K562 (cell line): ENCODE results near the gene KDM2A. TPM values are rescaled to one million over a fixed set of nuclear protein-coding genes. Genes with fewer than 3 reads are reported as not detected.

Experiments
- ARHGAP35 ChIP-seq: fragments of 450-650 bp; IDR thresholded peaks from 2 replicates; pipeline ENCODE4 v1.6.1; 2018; ENCODE audit not compliant: partially characterized antibody
- BRCA1 ChIP-seq, 2 experiments: fragments of 450-650 bp in 1 of 2; sonication (generic) in 1 of 2; formaldehyde crosslinking in 1 of 2; IDR thresholded peaks; 2 replicates each; pipeline versions ENCODE4 v1.5.0 to v1.6.1; 2017 to 2020; ENCODE audit warnings: mild to moderate bottlenecking in 1 of 2, missing genetic modification reagents in 1 of 2
- DPF2 ChIP-seq: fragments of 450-650 bp; IDR thresholded peaks from 2 replicates; pipeline ENCODE4 v1.6.1; 2016
- GTF2A2 ChIP-seq: IDR thresholded peaks from 2 replicates; pipeline ENCODE4 v1.6.1; 2016; ENCODE audit warnings: mild to moderate bottlenecking, missing genetic modification characterization, missing compliant biosample characterization
- HIVEP1 ChIP-seq: fragments of 250-450 bp; sonication (Bioruptor Pico); IDR thresholded peaks from 2 replicates; pipeline ENCODE4 v1.4.0; 2020; ENCODE audit warnings: mild to moderate bottlenecking
- HNRNPK ChIP-seq: fragments of 200-400 bp; formaldehyde crosslinking; IDR thresholded peaks from one replicate; pipeline ENCODE4 v1.6.1; 2018; ENCODE audit warnings: mild to moderate bottlenecking, low read depth, low read length; ENCODE audit not compliant: poor library complexity, severe bottlenecking
- JUND ChIP-seq, 2 experiments: IDR thresholded peaks; 2 replicates in 1 of 2; 3 replicates in 1 of 2; pipeline ENCODE4 v1.6.1; 2011; ENCODE audit warnings: borderline replicate concordance in 2 of 2, low read depth in 2 of 2, low read length in 2 of 2, improper control_type of control experiment in 1 of 2, missing biosample characterization in 1 of 2, missing genetic modification characterization in 1 of 2, missing genetic modification reagents in 1 of 2
- KAT8 ChIP-seq: fragments of 450-650 bp; IDR thresholded peaks from 2 replicates; pipeline ENCODE4 v1.6.1; 2016; ENCODE audit warnings: low read depth, mild to moderate bottlenecking
- KLF6 ChIP-seq: fragments of 250-450 bp; sonication (Bioruptor Pico); IDR thresholded peaks from 2 replicates; pipeline ENCODE4 v1.4.0; 2020; ENCODE audit warnings: mild to moderate bottlenecking, moderate library complexity, borderline replicate concordance
- MAZ ChIP-seq, 2 experiments: fragments of 450-650 bp in 1 of 2; sonication (generic) in 1 of 2; formaldehyde crosslinking; IDR thresholded peaks in 1 of 2; conservative IDR thresholded peaks in 1 of 2; 2 replicates each; pipeline versions ENCODE4 v1.4.0 to v1.5.0; 2020; ENCODE audit warnings: mild to moderate bottlenecking in 1 of 2, missing genetic modification reagents in 1 of 2
- MTA2 ChIP-seq: fragments of 450-650 bp; IDR thresholded peaks from 2 replicates; pipeline ENCODE4 v1.6.1; 2016; ENCODE audit warnings: low read depth
- NFATC3 ChIP-seq: fragments of 450-650 bp; IDR thresholded peaks from 2 replicates; pipeline ENCODE4 v1.6.1; 2017; ENCODE audit warnings: mild to moderate bottlenecking
- NR2C1 ChIP-seq, 2 experiments: fragments of 450-650 bp; IDR thresholded peaks; 2 replicates each; pipeline ENCODE4 v1.6.1; 2017; ENCODE audit warnings: mild to moderate bottlenecking in 2 of 2, antibody characterized with exemption in 1 of 2, inconsistent platforms in 1 of 2, missing compliant biosample characterization in 1 of 2, missing genetic modification characterization in 1 of 2
- NR2C2 ChIP-seq, 2 experiments: fragments of 200-800 bp in 1 of 2; sonication (Bioruptor generic) in 1 of 2; sonication (generic) in 1 of 2; formaldehyde crosslinking in 1 of 2; IDR thresholded peaks; 2 replicates each; pipeline versions ENCODE4 v1.6.1 to v1.8.0; 2016 to 2022; ENCODE audit warnings: mild to moderate bottlenecking in 1 of 2, missing compliant biosample characterization in 1 of 2, missing genetic modification characterization in 1 of 2, missing genetic modification reagents in 1 of 2
- PHF21A ChIP-seq: fragments of 450-650 bp; IDR thresholded peaks from 2 replicates; pipeline ENCODE4 v1.6.1; 2017; ENCODE audit warnings: low read depth, borderline replicate concordance
- PML ChIP-seq: IDR thresholded peaks from 2 replicates; pipeline ENCODE4 v1.6.1; 2012; ENCODE audit warnings: low read length, inconsistent platforms
- PYGO2 ChIP-seq: fragments of 450-650 bp; IDR thresholded peaks from 2 replicates; pipeline ENCODE4 v1.6.1; 2016; ENCODE audit warnings: mild to moderate bottlenecking, missing genetic modification characterization, moderate library complexity, missing compliant biosample characterization
- SRSF3 ChIP-seq: fragments of 200-400 bp; formaldehyde crosslinking; IDR thresholded peaks from 2 replicates; pipeline ENCODE4 v1.6.1; 2016; ENCODE audit warnings: mild to moderate bottlenecking, low read length, moderate library complexity; ENCODE audit not compliant: insufficient read depth
- TEAD2 ChIP-seq: fragments of 450-650 bp; IDR thresholded peaks from 2 replicates; pipeline ENCODE4 v1.6.1; 2016; ENCODE audit warnings: missing genetic modification characterization, control low read depth, missing compliant biosample characterization
- TEAD4 ChIP-seq, 2 experiments: sonication (generic) in 1 of 2; formaldehyde crosslinking in 1 of 2; IDR thresholded peaks; 2 replicates each; pipeline versions ENCODE4 v1.6.1 to v1.8.0; 2012 to 2022; ENCODE audit warnings: borderline replicate concordance in 1 of 2, inconsistent platforms in 1 of 2, low read length in 1 of 2, mild to moderate bottlenecking in 1 of 2, missing genetic modification reagents in 1 of 2
- ZNF23 ChIP-seq: fragments of 250-450 bp; sonication (Bioruptor Pico); IDR thresholded peaks from 2 replicates; pipeline ENCODE4 v1.4.0; 2020; ENCODE audit warnings: mild to moderate bottlenecking
- polyA plus RNA-seq, 8 experiments: library from polyadenylated mRNA; depleted of rRNA in 4 of 8; stranded (reverse) in 5 of 8; unstranded in 3 of 8; fragments of >200 nt; fragmentation: Nextera tagmentation in 2 of 8; fragmentation: Illumina TruSeq in 1 of 8; extraction: Ambion mirVana in 2 of 8; extraction: Trizol in 1 of 8; gene quantifications; 2 replicates each; pipeline versions ENCODE4 v1.2.1 to v1.2.3, GENCODE V29; 2011 to 2014; ENCODE audit warnings: inconsistent platforms in 1 of 8, missing spikeins in 1 of 8
- total RNA-seq, 7 experiments: library from RNA; depleted of rRNA in 6 of 7; stranded (reverse); fragments of >200 nt in 6 of 7; fragmentation: Illumina TruSeq in 2 of 7; extraction: Trizol in 2 of 7; gene quantifications; 2 replicates each; pipeline versions ENCODE4 v1.2.1 to v1.2.3, GENCODE V29; 2011 to 2021; ENCODE audit warnings: low replicate concordance in 1 of 7
- TF ChIP-seq, protein P1 (sequence below), 2 experiments: IDR thresholded peaks; 2 replicates each; pipeline ENCODE4 v1.6.1; 2011; ENCODE audit warnings: borderline replicate concordance in 1 of 2, control low read depth in 1 of 2, low read depth in 1 of 2, low read length in 1 of 2, mild to moderate bottlenecking in 1 of 2, mixed read lengths in 1 of 2, moderate library complexity in 1 of 2; ENCODE audit not compliant: insufficient read depth in 1 of 2, insufficient read length in 1 of 2, poor library complexity in 1 of 2, severe bottlenecking in 1 of 2; ENCODE audit errors: extremely low read depth in 1 of 2
- TF ChIP-seq, protein P2 (sequence below): fragments of 250-450 bp; sonication (Bioruptor Pico); IDR thresholded peaks from 2 replicates; pipeline ENCODE4 v1.4.0; 2020; ENCODE audit warnings: mild to moderate bottlenecking
- TF ChIP-seq, protein P3 (sequence below): sonication (generic); formaldehyde crosslinking; IDR thresholded peaks from 2 replicates; pipeline ENCODE4 v1.8.0; 2022; ENCODE audit warnings: mild to moderate bottlenecking, missing genetic modification reagents
- TF ChIP-seq, protein P4 (sequence below): sonication (generic); formaldehyde crosslinking; IDR thresholded peaks from 2 replicates; pipeline ENCODE4 v1.5.0; 2020; ENCODE audit warnings: missing genetic modification reagents

KDM2A gene
- total and polyA plus RNA-seq, 9 of the 15 experiments (the other 6 are each of a cell fraction or from before 2014, with no cell fraction given): 5.0 to 39.3 (median 21.3) TPM

DNA sequence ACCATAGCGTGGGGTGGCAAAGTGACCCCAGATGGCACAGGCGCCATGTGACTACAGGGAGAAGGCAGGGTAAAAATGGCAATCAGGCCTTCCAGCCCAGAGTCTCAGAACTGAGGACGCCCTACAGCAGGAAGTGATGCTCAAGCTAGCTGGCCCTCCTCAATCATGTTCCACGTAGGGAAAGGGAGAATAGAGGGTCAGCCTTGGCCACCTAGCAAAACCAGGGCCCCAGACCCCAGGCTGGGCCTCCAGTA, 169.1 kb downstream of the KDM2A start (continued):
- TF ChIP-seq, protein P1, sequence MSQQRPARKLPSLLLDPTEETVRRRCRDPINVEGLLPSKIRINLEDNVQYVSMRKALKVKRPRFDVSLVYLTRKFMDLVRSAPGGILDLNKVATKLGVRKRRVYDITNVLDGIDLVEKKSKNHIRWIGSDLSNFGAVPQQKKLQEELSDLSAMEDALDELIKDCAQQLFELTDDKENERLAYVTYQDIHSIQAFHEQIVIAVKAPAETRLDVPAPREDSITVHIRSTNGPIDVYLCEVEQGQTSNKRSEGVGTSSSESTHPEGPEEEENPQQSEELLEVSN (IDR thresholded peaks at IDR 0.05; ENCODE audit: borderline replicate concordance in 1 of 2, extremely low read depth in 1 of 2, insufficient read depth in 1 of 2, insufficient read length in 1 of 2, low read depth in 1 of 2, low read length in 1 of 2, poor library complexity in 1 of 2, severe bottlenecking in 1 of 2): no peak
- TF ChIP-seq, protein P2, sequence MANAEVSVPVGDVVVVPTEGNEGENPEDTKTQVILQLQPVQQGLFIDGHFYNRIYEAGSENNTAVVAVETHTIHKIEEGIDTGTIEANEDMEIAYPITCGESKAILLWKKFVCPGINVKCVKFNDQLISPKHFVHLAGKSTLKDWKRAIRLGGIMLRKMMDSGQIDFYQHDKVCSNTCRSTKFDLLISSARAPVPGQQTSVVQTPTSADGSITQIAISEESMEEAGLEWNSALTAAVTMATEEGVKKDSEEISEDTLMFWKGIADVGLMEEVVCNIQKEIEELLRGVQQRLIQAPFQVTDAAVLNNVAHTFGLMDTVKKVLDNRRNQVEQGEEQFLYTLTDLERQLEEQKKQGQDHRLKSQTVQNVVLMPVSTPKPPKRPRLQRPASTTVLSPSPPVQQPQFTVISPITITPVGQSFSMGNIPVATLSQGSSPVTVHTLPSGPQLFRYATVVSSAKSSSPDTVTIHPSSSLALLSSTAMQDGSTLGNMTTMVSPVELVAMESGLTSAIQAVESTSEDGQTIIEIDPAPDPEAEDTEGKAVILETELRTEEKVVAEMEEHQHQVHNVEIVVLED: no peak
- TF ChIP-seq NFATC3 (no peak), MTA2 (no peak), ARHGAP35 (no peak), PML (no peak), DPF2 (peak; percentile 38; the same call in 1 of the 2 replicates), HNRNPK (no peak), NR2C2 (CRISPR knock-in tag; IDR thresholded peaks at IDR 0.05) (no peak), NR2C2 (tag; IDR thresholded peaks at IDR 0.05) (peak; percentile 71; the same call in 1 of the 2 replicates), PHF21A (no peak), BRCA1 (IDR thresholded peaks at IDR 0.05) (no peak), BRCA1 (CRISPR knock-in tag; IDR thresholded peaks at IDR 0.05) (no peak), ZNF23 (no peak), KAT8 (no peak), TEAD2 (no peak), PYGO2 (tag) (no peak), MAZ (CRISPR knock-in tag; conservative IDR thresholded peaks at IDR 0.05 in 1 of 2, IDR thresholded peaks at IDR 0.05 in 1 of 2) (peak in 1 of 2 experiments; percentile 6; a peak in 1 of 4 replicates), HIVEP1 (CRISPR knock-in tag) (0 out of 2 replicates have a peak, but pooled peaks have one; percentile 39), TEAD4 (IDR thresholded peaks at IDR 0.05; ENCODE audit: low read length) (no peak), TEAD4 (CRISPR knock-in tag; IDR thresholded peaks at IDR 0.05; ENCODE audit: borderline replicate concordance) (no peak), SRSF3 (no peak), NR2C1 (IDR thresholded peaks at IDR 0.05) (no peak), NR2C1 (tag; IDR thresholded peaks at IDR 0.05) (peak; percentile 60), GTF2A2 (no peak), JUND (IDR thresholded peaks at IDR 0.05; ENCODE audit: borderline replicate concordance, low read depth, low read length) (no peak), JUND (tag; IDR thresholded peaks at IDR 0.05; ENCODE audit: borderline replicate concordance, low read depth, low read length) (no peak), KLF6 (CRISPR knock-in tag) (peak; percentile 57; the same call in 1 of the 2 replicates)
- TF ChIP-seq, protein P3, sequence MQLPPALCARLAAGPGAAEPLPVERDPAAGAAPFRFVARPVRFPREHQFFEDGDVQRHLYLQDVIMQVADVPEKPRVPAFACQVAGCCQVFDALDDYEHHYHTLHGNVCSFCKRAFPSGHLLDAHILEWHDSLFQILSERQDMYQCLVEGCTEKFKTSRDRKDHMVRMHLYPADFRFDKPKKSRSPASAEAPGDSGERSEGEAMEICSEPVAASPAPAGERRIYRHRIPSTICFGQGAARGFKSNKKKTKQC (CRISPR knock-in tag): no peak
- TF ChIP-seq, protein P4, sequence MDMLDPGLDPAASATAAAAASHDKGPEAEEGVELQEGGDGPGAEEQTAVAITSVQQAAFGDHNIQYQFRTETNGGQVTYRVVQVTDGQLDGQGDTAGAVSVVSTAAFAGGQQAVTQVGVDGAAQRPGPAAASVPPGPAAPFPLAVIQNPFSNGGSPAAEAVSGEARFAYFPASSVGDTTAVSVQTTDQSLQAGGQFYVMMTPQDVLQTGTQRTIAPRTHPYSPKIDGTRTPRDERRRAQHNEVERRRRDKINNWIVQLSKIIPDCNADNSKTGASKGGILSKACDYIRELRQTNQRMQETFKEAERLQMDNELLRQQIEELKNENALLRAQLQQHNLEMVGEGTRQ (CRISPR knock-in tag): peak; percentile 42; the same call in 1 of the 2 replicates
